ENCODE measurements around the gene PPFIBP1. TPM values are rescaled to one million over a fixed set of nuclear protein-coding genes. Genes with fewer than 3 reads are reported as not detected.

PPFIBP1 gene
- total and polyA plus RNA-seq, 2 of the 8 experiments (the other 6 are each of a cell fraction or from before 2014, with no cell fraction given) = 7.7 to 31.3 TPM

DNA sequence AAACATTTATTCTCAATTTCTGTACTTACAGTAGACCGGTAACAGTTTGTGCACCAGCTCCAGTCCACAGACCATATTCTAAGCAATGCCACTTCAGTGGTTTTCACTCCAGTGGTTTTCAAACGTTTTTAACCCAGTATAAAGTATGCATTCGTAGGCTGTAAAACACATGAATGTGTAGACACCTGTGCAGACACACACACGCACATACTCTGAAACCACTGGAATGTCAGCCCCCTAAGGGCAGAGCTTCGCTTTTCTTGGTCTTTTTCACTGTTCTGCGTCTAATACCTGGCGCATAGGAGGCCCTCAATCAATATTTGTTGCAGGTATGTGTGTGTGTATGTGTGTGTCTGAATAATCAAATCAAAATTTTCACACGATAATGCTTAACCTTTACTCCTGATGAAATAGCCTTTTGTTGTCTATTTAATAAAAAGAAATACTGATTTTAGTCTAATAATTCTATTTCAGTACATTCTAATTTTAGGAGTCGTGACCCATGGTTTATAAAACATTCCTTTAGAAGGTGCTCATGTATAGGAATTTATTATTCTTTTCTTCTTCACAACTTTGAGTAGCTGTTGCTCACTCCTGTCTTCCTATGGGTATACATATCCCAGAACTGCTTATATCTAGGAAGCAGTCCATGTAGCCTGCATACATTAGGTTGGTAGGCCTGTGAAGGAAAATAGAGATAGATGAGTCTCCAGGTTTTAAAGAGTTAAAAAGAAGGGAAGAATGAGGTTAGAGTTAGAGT is 98.6 kb downstream of the PPFIBP1 start:
- no peak overlapping the region for H2BK12ac ChIP-seq (ENCODE audit: low read depth, low read length)
- TF ChIP-seq BACH1 (IDR thresholded peaks at IDR 0.05; ENCODE audit: low read length) (no peak), TEAD4 (IDR thresholded peaks at IDR 0.05; ENCODE audit: low read depth, low read length) (no peak), SIRT6 (IDR thresholded peaks at IDR 0.05; ENCODE audit: low read length) (no peak), CHD2 (IDR thresholded peaks at IDR 0.05; ENCODE audit: low read length) (no peak), SIN3A (conservative IDR thresholded peaks at IDR 0.05 in 1 of 2, IDR thresholded peaks at IDR 0.05 in 1 of 2; ENCODE audit: low read depth in 1 of 2, low read length in 2 of 2) (no peak), JUN (IDR thresholded peaks at IDR 0.05; ENCODE audit: low read depth, low read length) (no peak), BRCA1 (IDR thresholded peaks at IDR 0.05; ENCODE audit: low read depth, low read length) (no peak), RNF2 (IDR thresholded peaks at IDR 0.05; ENCODE audit: borderline replicate concordance, low read depth, low read length, missing control alignments, poor library complexity, severe bottlenecking) (no peak)
- ChIA-PET POLR2A (ENCODE audit: partially characterized antibody) (no interaction called here), CTCF (ENCODE audit: partially characterized antibody) (interaction anchor here (1.1 kb wide), 1 partner anchor 83 kb away, joined by 3 read pairs; no protein-coding TSS in a partner anchor)
- no peak overlapping the region for H2AFZ ChIP-seq (ENCODE audit: low read length)
- no peak overlapping the region for H3K4me2 ChIP-seq (ENCODE audit: insufficient read depth in 1 of 2, low read depth in 2 of 2, low read length in 2 of 2)
- H3K27me3 ChIP-seq (replicated peaks in 1 of 4; ENCODE audit: control insufficient read depth in 3 of 4, extremely low read depth in 1 of 4, insufficient read depth in 3 of 4, low read length in 3 of 4) = no peaks in the 10 kb centered on the region
- no peak overlapping the region for H3K18ac ChIP-seq (ENCODE audit: extremely low read depth, low read length)
- H3K4me3 ChIP-seq (ENCODE audit: extremely low read depth in 1 of 4, insufficient read depth in 2 of 4, low read depth in 3 of 4, low read length in 4 of 4) = no peak overlapping the region
- 87% methylated on average over 9 of the region's 9 CpGs; no CpG with 5 or more reads in 1 of the 2 experiments for WGBS, 2 experiments (ENCODE audit: extremely low coverage in 1 of 2, insufficient coverage in 1 of 2, insufficient read length in 1 of 2, insufficient replicate concordance in 2 of 2, low coverage in 1 of 2, low lambda C conversion rate in 2 of 2, missing lambda C conversion rate in 1 of 2)
- no peaks in the 10 kb centered on the region for H3K23me2 ChIP-seq (ENCODE audit: low read depth, low read length)
- H2BK5ac ChIP-seq (ENCODE audit: low read depth, low read length) = no peak overlapping the region
- H3K9me3 ChIP-seq (ENCODE audit: insufficient read depth in 2 of 2, low read depth in 1 of 2, low read length in 1 of 2) = no peaks in the 10 kb centered on the region; a peak in 1 of 4 replicates
- H4K5ac ChIP-seq (ENCODE audit: insufficient read length, low read depth, low read length) = no peak overlapping the region
- DNase-seq (ENCODE audit: low read depth in 1 of 2, low spot score in 2 of 2) (no peak), FAIRE-seq (no peak)
- no peak overlapping the region for H3K27ac ChIP-seq (ENCODE audit: low read depth, low read length)
- no peak overlapping the region for H2BK20ac ChIP-seq (ENCODE audit: low read length)
- no peak overlapping the region for H2BK15ac ChIP-seq (ENCODE audit: low read length)
- H3K14ac ChIP-seq (ENCODE audit: insufficient read length) = no peak overlapping the region
- no peaks in the 10 kb centered on the region for H3K79me1 ChIP-seq (ENCODE audit: low read depth, low read length)
- no peaks in the 10 kb centered on the region for H3K36me3 ChIP-seq (ENCODE audit: control insufficient read depth in 2 of 4, insufficient read depth in 4 of 4, low read length in 3 of 4)
- no peak overlapping the region for H4K8ac ChIP-seq (ENCODE audit: extremely low read depth, insufficient read depth, low read length)
- H4K20me1 ChIP-seq (replicated peaks in 1 of 2; ENCODE audit: control insufficient read depth in 1 of 2, insufficient read depth in 2 of 2, low read length in 2 of 2) = no peaks in the 10 kb centered on the region
- H3K23ac ChIP-seq (ENCODE audit: insufficient read length) = no peak overlapping the region
- H4K91ac ChIP-seq (replicated peaks; ENCODE audit: insufficient read length, low read length) = no peak overlapping the region
- H3K4ac ChIP-seq (replicated peaks; ENCODE audit: insufficient read length, low read depth, low read length) = no peak overlapping the region
- no peak overlapping the region for H3K56ac ChIP-seq (replicated peaks; ENCODE audit: insufficient read length, low read depth, low read length)
- H3K79me2 ChIP-seq (ENCODE audit: control insufficient read depth in 1 of 2, insufficient read depth in 2 of 2, low read length in 2 of 2) = no peaks in the 10 kb centered on the region
- H2BK120ac ChIP-seq (replicated peaks; ENCODE audit: low read depth, low read length) = no peak overlapping the region
- no peaks in the 10 kb centered on the region for H3K4me1 ChIP-seq (replicated peaks in 1 of 4; ENCODE audit: control insufficient read depth in 3 of 4, insufficient read depth in 4 of 4, low read length in 3 of 4)
- no peak overlapping the region for H2AK5ac ChIP-seq (ENCODE audit: low read depth, low read length)
- H3K9ac ChIP-seq (replicated peaks in 1 of 4; ENCODE audit: extremely low read depth in 1 of 4, low read depth in 3 of 4, low read length in 3 of 4) = no peak overlapping the region

Measured in H1 (cell line).